ENCODE measurements around the gene CRACR2B. TPM values are rescaled to one million over a fixed set of nuclear protein-coding genes. Genes with fewer than 3 reads are reported as not detected.

Gene CRACR2B
- polyA plus RNA-seq (2013, experiment 1 of 4), result 3.5 TPM
- 4.7 TPM for polyA plus RNA-seq (2013, experiment 2 of 4)
- polyA plus RNA-seq (2013, experiment 3 of 4), result 5.6 TPM
- 7.4 TPM for polyA plus RNA-seq (2013, experiment 4 of 4)

DNA sequence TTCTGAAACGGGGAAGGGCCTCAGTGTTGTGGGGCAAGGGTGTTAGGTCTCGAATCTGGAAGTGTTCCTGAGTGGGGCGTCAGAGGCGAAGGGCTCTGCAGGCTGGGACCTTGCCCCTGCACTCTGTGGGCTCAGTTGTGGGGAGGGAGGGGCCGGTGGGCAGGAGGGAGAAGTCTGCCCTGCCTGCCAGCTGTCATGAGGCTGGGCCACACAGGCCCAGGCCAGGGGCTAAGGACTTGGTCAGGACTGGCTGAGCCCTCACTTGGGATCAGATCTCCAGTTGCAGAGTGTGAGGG lies at the start of gene CRACR2B:
Gene CRACR2B, plus strand, starts transcription at position 23 of the 296 bp plus-strand sequence. CDS start 689 bp downstream, outside the sequence.
- no peaks in the 10 kb centered on the region for H3K9me3 ChIP-seq (ENCODE audit: control insufficient read depth, low read length)
- no peak within 1 kb of the TSS for H3K27ac ChIP-seq (ENCODE audit: insufficient read depth, low read depth, low read length, poor library complexity, severe bottlenecking)
- peak within 1 kb of the TSS; percentile 39 for H3K4me3 ChIP-seq (ENCODE audit: insufficient read depth, low read depth, low read length)
- WGBS, 2 experiments, result 39 to 46% methylated on average over 5 of the region's 5 CpGs
- H3K36me3 ChIP-seq (ENCODE audit: control insufficient read depth, insufficient read depth, low read length), result peaks cover 9% of the 10 kb centered on the region
- peaks cover 53% of the 10 kb centered on the region for H3K4me1 ChIP-seq (ENCODE audit: control insufficient read depth, insufficient read depth, low read length)
- H3K27me3 ChIP-seq (ENCODE audit: control insufficient read depth, insufficient read depth, low read length, poor library complexity, severe bottlenecking), result peaks cover 72% of the 10 kb centered on the region

- Histone ChIP-seq H3K27me3 (ENCODE audit: control insufficient read depth, insufficient read depth, low read length, poor library complexity, severe bottlenecking) (no peaks in the 10 kb centered on the region), H3K4me1 (ENCODE audit: control insufficient read depth, insufficient read depth, low read length) (peaks cover 16% of the 10 kb centered on the region), H3K36me3 (ENCODE audit: control insufficient read depth, insufficient read depth, low read length) (no peaks in the 10 kb centered on the region), H3K9me3 (ENCODE audit: control insufficient read depth, low read length) (no peaks in the 10 kb centered on the region), H3K27ac (ENCODE audit: insufficient read depth, low read depth, low read length, poor library complexity, severe bottlenecking) (no peak overlapping the region), H3K4me3 (ENCODE audit: insufficient read depth, low read depth, low read length) (no peak overlapping the region)
- WGBS, 2 experiments, result 95% methylated on average over 23 of the region's 23 CpGs
Observed at GRCh38 chr11:778976-779954, 48.5 kb upstream of the CRACR2B start.

GRCh38 chr11:779955-780532 lies 47.7 kb upstream of the CRACR2B start:
- WGBS, 2 experiments, result 95% methylated on average over 16 of the region's 16 CpGs
- H3K4me3 ChIP-seq (ENCODE audit: insufficient read depth, low read depth, low read length), result no peak overlapping the region

GRCh38 chr11:782264-783174 lies 45.2 kb upstream of the CRACR2B start:
- H3K27me3 ChIP-seq (ENCODE audit: control insufficient read depth, insufficient read depth, low read length, poor library complexity, severe bottlenecking), result no peaks in the 10 kb centered on the region
- H3K4me3 ChIP-seq (ENCODE audit: insufficient read depth, low read depth, low read length), result no peak overlapping the region
- WGBS, 2 experiments, result 80 to 82% methylated on average over 36 of the region's 36 CpGs
- no peaks in the 10 kb centered on the region for H3K36me3 ChIP-seq (ENCODE audit: control insufficient read depth, insufficient read depth, low read length)
- no peaks in the 10 kb centered on the region for H3K9me3 ChIP-seq (ENCODE audit: control insufficient read depth, low read length)
- no peak overlapping the region for H3K27ac ChIP-seq (ENCODE audit: insufficient read depth, low read depth, low read length, poor library complexity, severe bottlenecking)
- peaks cover 10% of the 10 kb centered on the region for H3K4me1 ChIP-seq (ENCODE audit: control insufficient read depth, insufficient read depth, low read length)

More at GRCh38 chr11:779955-780532, 47.7 kb upstream of the CRACR2B start:
- Histone ChIP-seq H3K27ac (ENCODE audit: insufficient read depth, low read depth, low read length, poor library complexity, severe bottlenecking) (no peak overlapping the region), H3K4me1 (ENCODE audit: control insufficient read depth, insufficient read depth, low read length) (peaks cover 16% of the 10 kb centered on the region), H3K9me3 (ENCODE audit: control insufficient read depth, low read length) (no peaks in the 10 kb centered on the region), H3K36me3 (ENCODE audit: control insufficient read depth, insufficient read depth, low read length) (no peaks in the 10 kb centered on the region), H3K27me3 (ENCODE audit: control insufficient read depth, insufficient read depth, low read length, poor library complexity, severe bottlenecking) (no peaks in the 10 kb centered on the region)

DNA sequence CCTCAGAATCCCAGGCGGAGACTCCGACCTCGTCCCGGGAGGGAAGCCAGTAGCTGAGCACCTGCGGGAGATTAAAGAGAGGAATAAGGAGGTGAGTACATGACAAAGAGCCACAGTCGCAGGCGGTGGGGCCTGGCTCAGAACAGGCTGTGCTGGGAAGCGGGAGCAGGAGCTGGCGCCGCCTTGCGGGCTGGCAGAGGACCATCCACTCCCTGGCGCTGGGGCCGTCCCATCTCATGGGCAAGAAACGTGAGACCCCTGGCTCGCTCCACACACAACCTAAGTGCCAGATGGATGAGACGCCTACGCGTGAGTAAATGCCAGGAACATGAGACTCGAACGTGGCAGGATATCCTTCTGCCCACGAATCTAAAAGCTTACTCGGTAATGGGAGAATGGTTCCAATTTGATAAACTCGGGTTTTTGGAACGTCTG lies 44.1 kb upstream of the CRACR2B start:
- Histone ChIP-seq H3K4me3 (ENCODE audit: insufficient read depth, low read depth, low read length) (no peak overlapping the region), H3K4me1 (ENCODE audit: control insufficient read depth, insufficient read depth, low read length) (peaks cover 10% of the 10 kb centered on the region), H3K27me3 (ENCODE audit: control insufficient read depth, insufficient read depth, low read length, poor library complexity, severe bottlenecking) (no peaks in the 10 kb centered on the region), H3K9me3 (ENCODE audit: control insufficient read depth, low read length) (no peaks in the 10 kb centered on the region), H3K27ac (ENCODE audit: insufficient read depth, low read depth, low read length, poor library complexity, severe bottlenecking) (peak overlapping the region; percentile 75), H3K36me3 (ENCODE audit: control insufficient read depth, insufficient read depth, low read length) (no peaks in the 10 kb centered on the region)
- WGBS, 2 experiments, result 9 to 11% methylated on average over 24 of the region's 24 CpGs

DNA sequence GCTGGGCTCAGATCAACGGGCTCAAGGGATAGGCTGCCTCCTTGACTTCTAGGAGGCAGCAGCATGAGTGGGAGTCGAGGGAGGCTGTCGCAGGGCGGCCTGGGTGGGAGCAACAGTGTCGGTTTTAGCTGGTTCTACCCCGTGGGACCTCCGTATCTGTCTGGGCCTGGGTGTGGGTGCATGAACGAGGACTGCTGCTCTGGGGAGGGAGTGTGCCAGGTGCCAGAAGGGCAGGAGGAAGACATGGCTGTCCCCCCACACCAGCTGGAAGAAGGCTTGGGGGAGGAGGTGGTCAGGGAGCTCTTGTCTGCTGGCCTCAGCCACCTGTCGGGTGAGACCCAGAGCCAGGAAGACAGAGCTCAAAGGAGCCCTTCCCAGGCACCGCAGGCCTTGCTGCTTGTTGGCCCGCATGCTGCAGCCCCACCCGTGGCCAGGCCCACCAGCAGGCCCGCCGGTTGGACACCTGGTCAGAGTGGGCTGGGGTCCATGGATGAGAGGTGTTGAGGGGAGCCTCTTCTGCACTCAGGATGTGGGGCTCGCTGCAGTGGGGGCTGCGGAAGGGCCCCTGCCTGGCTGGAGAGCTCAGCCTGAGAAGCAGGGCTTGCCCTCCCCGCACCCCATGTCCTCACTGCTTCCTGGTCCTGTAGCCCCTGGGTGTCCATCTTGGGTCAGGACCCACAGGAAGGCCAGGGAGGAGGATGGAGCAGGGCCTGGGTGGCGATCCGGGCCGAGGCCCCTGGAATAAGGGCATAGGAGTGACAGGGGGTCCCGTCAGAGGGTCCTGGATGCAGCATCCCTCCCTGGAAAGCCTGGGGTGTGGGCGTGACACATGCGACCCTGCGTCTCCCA lies 41.3 kb upstream of the CRACR2B start:
- no peaks in the 10 kb centered on the region for H3K36me3 ChIP-seq (ENCODE audit: control insufficient read depth, insufficient read depth, low read length)
- WGBS, 2 experiments, result 84 to 85% methylated on average over 24 of the region's 24 CpGs

DNA sequence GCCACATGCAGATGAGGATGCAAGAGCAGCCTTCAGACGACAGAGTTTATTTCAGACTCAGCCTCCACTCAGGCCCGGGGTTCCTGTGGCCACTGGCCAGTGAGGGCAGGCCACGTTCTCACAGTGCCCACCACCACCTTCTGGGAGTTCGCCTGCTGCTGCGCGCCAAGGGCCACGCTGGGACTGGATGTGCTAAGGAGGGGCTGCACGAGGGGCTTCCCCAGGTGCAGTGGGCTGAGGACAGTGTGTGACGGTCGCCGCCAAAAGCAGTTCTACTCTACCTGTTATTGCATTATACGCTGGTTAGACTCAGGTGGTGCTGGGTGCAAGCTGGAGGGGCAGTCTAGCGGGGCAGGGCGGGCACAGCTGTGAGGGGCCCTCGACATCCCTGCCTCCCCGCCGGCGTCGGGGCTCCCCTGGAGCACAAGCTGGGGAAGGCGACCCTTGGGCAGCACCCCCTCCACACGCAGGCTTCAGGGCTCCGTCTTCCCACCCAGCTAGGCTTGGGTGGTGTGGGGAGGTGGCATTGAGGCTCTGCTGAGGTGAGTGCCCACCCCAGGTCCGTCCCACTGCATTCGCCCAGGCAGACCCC lies 40.5 kb upstream of the CRACR2B start:
- 94% methylated on average over 24 of the region's 24 CpGs for WGBS, 2 experiments
- Histone ChIP-seq H3K9me3 (ENCODE audit: control insufficient read depth, low read length) (no peaks in the 10 kb centered on the region), H3K27ac (ENCODE audit: insufficient read depth, low read depth, low read length, poor library complexity, severe bottlenecking) (no peak overlapping the region), H3K36me3 (ENCODE audit: control insufficient read depth, insufficient read depth, low read length) (peaks cover 5% of the 10 kb centered on the region), H3K27me3 (ENCODE audit: control insufficient read depth, insufficient read depth, low read length, poor library complexity, severe bottlenecking) (no peaks in the 10 kb centered on the region), H3K4me1 (ENCODE audit: control insufficient read depth, insufficient read depth, low read length) (peaks cover 27% of the 10 kb centered on the region), H3K4me3 (ENCODE audit: insufficient read depth, low read depth, low read length) (no peak overlapping the region)

More for the DNA sequence above, 41.3 kb upstream of the CRACR2B start:
- Histone ChIP-seq H3K4me1 (ENCODE audit: control insufficient read depth, insufficient read depth, low read length) (peaks cover 27% of the 10 kb centered on the region), H3K27ac (ENCODE audit: insufficient read depth, low read depth, low read length, poor library complexity, severe bottlenecking) (no peak overlapping the region), H3K9me3 (ENCODE audit: control insufficient read depth, low read length) (no peaks in the 10 kb centered on the region), H3K4me3 (ENCODE audit: insufficient read depth, low read depth, low read length) (no peak overlapping the region), H3K27me3 (ENCODE audit: control insufficient read depth, insufficient read depth, low read length, poor library complexity, severe bottlenecking) (no peaks in the 10 kb centered on the region)

GRCh38 chr11:788009-788640 lies 39.6 kb upstream of the CRACR2B start:
- H3K4me3 ChIP-seq (ENCODE audit: insufficient read depth, low read depth, low read length), result no peak overlapping the region
- peaks cover 25% of the 10 kb centered on the region for H3K4me1 ChIP-seq (ENCODE audit: control insufficient read depth, insufficient read depth, low read length)
- 89% methylated on average over 28 of the region's 28 CpGs for WGBS, 2 experiments
- H3K9me3 ChIP-seq (ENCODE audit: control insufficient read depth, low read length), result no peaks in the 10 kb centered on the region
- H3K36me3 ChIP-seq (ENCODE audit: control insufficient read depth, insufficient read depth, low read length), result peaks cover 14% of the 10 kb centered on the region
- H3K27ac ChIP-seq (ENCODE audit: insufficient read depth, low read depth, low read length, poor library complexity, severe bottlenecking), result no peak overlapping the region
- no peaks in the 10 kb centered on the region for H3K27me3 ChIP-seq (ENCODE audit: control insufficient read depth, insufficient read depth, low read length, poor library complexity, severe bottlenecking)

Data from ectodermal cell (in vitro differentiated cells).